ENCODE data around the gene TIMP2.

DNA sequence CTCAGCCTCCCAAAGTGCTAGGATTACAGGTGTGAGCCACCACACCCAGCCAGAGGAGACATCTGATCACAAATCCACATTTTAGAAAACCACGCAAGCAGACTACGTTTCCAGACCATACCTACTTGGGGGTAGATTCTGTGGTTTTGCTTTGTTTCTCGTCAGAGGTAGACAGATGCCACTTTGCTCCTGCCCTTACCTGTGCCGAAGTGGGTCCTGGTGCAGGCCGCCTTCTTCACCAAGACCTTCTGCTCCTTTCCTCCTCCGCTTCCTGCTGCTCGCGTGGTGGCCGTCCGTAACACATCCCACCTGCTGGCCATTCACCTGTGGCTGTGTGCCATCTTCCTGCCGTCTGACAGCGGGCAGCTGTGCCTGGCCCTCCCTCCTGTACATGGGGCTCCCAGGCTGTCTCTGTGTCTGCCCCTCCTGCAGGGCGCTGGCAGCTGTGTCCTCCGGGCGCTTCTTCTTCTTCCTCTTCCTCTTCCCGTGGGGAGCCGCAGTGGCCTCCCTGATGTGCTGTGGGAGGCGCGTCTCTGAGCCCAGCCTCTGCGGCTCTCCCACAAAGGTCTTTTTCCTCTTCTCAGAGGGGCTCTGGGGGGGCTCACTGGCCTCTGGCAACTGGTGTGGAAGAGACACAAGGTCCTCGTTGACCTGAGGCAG is 121.9 kb downstream of the TIMP2 start:
- TF ChIP-seq, protein P1, sequence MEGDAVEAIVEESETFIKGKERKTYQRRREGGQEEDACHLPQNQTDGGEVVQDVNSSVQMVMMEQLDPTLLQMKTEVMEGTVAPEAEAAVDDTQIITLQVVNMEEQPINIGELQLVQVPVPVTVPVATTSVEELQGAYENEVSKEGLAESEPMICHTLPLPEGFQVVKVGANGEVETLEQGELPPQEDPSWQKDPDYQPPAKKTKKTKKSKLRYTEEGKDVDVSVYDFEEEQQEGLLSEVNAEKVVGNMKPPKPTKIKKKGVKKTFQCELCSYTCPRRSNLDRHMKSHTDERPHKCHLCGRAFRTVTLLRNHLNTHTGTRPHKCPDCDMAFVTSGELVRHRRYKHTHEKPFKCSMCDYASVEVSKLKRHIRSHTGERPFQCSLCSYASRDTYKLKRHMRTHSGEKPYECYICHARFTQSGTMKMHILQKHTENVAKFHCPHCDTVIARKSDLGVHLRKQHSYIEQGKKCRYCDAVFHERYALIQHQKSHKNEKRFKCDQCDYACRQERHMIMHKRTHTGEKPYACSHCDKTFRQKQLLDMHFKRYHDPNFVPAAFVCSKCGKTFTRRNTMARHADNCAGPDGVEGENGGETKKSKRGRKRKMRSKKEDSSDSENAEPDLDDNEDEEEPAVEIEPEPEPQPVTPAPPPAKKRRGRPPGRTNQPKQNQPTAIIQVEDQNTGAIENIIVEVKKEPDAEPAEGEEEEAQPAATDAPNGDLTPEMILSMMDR (IDR thresholded peaks at IDR 0.05) = no peak
- no peak for TF ChIP-seq POLR2AphosphoS5 (IDR thresholded peaks at IDR 0.05)
- TF ChIP-seq POLR2A (IDR thresholded peaks at IDR 0.05) = no peak
- no peak for TF ChIP-seq EP300 (IDR thresholded peaks at IDR 0.05)
